HEK293T (cell line): ENCODE measurements around the gene NPAS3.

Source experiments
- BHLHE40 ChIP-seq: fragments of 450-650 bp; IDR thresholded peaks from 2 replicates; pipeline ENCODE4 v1.6.1; 2016; ENCODE audit warnings: mild to moderate bottlenecking, moderate library complexity, borderline replicate concordance
- CTBP1 ChIP-seq: fragments of 450-650 bp; IDR thresholded peaks from 2 replicates; pipeline ENCODE4 v1.6.1; 2016; ENCODE audit warnings: borderline replicate concordance
- FOXA1 ChIP-seq: fragments of 450-650 bp; IDR thresholded peaks from 2 replicates; pipeline ENCODE4 v1.6.1; 2016; ENCODE audit warnings: mild to moderate bottlenecking
- FOXK2 ChIP-seq: fragments of 450-650 bp; IDR thresholded peaks from 2 replicates; pipeline ENCODE4 v1.6.1; 2016; ENCODE audit warnings: mild to moderate bottlenecking
- HDGF ChIP-seq: fragments of 450-650 bp; IDR thresholded peaks from 2 replicates; pipeline ENCODE4 v1.6.1; 2017; ENCODE audit warnings: antibody characterized with exemption, borderline replicate concordance
- L3MBTL2 ChIP-seq: fragments of 450-650 bp; conservative IDR thresholded peaks from 2 replicates; pipeline ENCODE4 v1.6.1; 2016; ENCODE audit warnings: mild to moderate bottlenecking
- SP1 ChIP-seq: fragments of 450-650 bp; IDR thresholded peaks from 2 replicates; pipeline ENCODE4 v1.6.1; 2017
- SUZ12 ChIP-seq: fragments of 450-650 bp; IDR thresholded peaks from 2 replicates; pipeline ENCODE4 v1.6.1; 2016; ENCODE audit warnings: mild to moderate bottlenecking
- TARDBP ChIP-seq: fragments of 450-650 bp; IDR thresholded peaks from 2 replicates; pipeline ENCODE4 v1.6.1; 2016
- TF ChIP-seq, protein P1 (sequence below): fragments of 450-650 bp; IDR thresholded peaks from 2 replicates; pipeline ENCODE4 v1.6.1; 2016

DNA sequence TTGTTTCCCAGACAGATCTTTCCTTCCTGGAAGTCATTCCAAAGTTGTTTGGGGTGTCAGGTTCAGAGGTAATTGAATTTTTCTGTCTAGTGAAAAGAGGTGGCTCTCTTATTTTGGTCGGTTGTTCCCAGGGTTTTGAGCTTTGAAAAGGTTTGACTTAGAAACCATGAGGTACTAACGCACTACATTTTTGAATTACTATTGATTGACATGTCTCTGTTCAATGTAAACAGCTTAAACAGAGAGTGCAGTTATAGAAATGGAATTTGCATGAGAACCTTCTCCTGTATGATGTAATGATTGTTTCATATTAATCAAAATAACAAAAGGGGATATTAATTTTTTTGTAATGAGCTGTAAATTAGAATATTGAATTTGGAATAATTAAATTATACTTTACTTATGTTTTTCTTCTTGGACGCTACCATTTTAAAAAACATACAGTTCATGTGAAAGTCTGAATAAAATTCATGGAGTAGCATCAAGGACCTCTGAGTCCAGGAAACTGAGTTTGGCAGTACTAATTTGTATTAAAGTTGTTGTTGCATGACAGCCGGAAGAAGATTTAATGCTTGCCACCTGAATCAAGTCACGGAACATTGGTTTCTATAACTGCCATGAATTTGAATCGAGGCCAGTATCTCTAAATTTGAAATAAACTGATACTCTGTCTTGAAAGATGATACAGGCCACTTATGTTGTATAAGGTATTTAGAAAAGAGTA, 41.7 kb downstream of the NPAS3 start:
- TF ChIP-seq SUZ12 (no peak), FOXA1 (no peak), TARDBP (no peak), FOXK2 (no peak), CTBP1 (no peak), SP1 (no peak), HDGF (no peak), L3MBTL2 (no peak), BHLHE40 (no peak)
- TF ChIP-seq, protein P1, sequence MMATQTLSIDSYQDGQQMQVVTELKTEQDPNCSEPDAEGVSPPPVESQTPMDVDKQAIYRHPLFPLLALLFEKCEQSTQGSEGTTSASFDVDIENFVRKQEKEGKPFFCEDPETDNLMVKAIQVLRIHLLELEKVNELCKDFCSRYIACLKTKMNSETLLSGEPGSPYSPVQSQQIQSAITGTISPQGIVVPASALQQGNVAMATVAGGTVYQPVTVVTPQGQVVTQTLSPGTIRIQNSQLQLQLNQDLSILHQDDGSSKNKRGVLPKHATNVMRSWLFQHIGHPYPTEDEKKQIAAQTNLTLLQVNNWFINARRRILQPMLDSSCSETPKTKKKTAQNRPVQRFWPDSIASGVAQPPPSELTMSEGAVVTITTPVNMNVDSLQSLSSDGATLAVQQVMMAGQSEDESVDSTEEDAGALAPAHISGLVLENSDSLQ = no peak
